Right lobe of liver (tissue), 6 donors: ENCODE data around the gene GOLPH3. TPM values are rescaled to one million over a fixed set of nuclear protein-coding genes. Genes with fewer than 3 reads are reported as not detected.

Experiments
- ATAC-seq, 4 donors: fragments of 200-7000 bp; cut with Tn5 transposase; one replicate each; pipeline ENCODE4 v1.9.1; 2020; ENCODE audit warnings: mild to moderate bottlenecking in 4 of 4, moderate library complexity in 4 of 4
- DNase-seq, 3 donors: peaks; one replicate each; pipeline ENCODE4 v3.0.0-alpha.2; 2020
- H3K27ac ChIP-seq, 3 donors: fragments of 200-600 bp; one replicate each; pipeline ENCODE4 v1.8.0; 2022
- H3K27me3 ChIP-seq, 2 donors: fragments of 200-600 bp; one replicate each; pipeline ENCODE4 v1.8.0; 2022
- H3K36me3 ChIP-seq, 4 donors: fragments of 200-600 bp; sonication (generic) in 1 of 4; one replicate each; pipeline versions ENCODE4 v1.5.1 to v1.8.0; 2017 to 2022; ENCODE audit warnings: control low read depth in 1 of 4
- H3K4me1 ChIP-seq, 4 donors: fragments of 200-600 bp; sonication (generic) in 1 of 4; one replicate each; pipeline versions ENCODE4 v1.5.1 to v1.8.0; 2017 to 2022; ENCODE audit warnings: control low read depth in 1 of 4
- H3K4me3 ChIP-seq, 3 donors: fragments of 200-600 bp; one replicate each; pipeline ENCODE4 v1.8.0; 2022
- H3K9me3 ChIP-seq, 4 donors: fragments of 200-600 bp; sonication (generic) in 1 of 4; one replicate each; pipeline versions ENCODE4 v1.5.1 to v1.8.0; 2017 to 2022; ENCODE audit warnings: control low read depth in 1 of 4
- CTCF ChIP-seq, 4 donors: fragments of 200-600 bp in 3 of 4; fragments of 450-650 bp in 1 of 4; IDR thresholded peaks; one replicate each; pipeline versions ENCODE4 v1.5.1 to v1.8.0; 2016 to 2022; ENCODE audit warnings: antibody characterized with exemption in 4 of 4, mild to moderate bottlenecking in 2 of 4
- POLR2A ChIP-seq: fragments of 450-650 bp; IDR thresholded peaks from one replicate; pipeline ENCODE4 v1.6.1; 2017; ENCODE audit warnings: antibody characterized with exemption, mild to moderate bottlenecking
- WGBS: methylation state at CpG from one replicate; pipeline ENCODE4 v1.1.6; 2018; ENCODE audit warnings: low coverage, low lambda C conversion rate; ENCODE audit not compliant: insufficient coverage; ENCODE audit errors: missing lambda C conversion rate; 5-methylcytosine and 5-hydroxymethylcytosine counted together
- intact Hi-C, 2 donors: fragments of 100-400 bp; cut with DNase I; formaldehyde crosslinking; loops; one replicate each; pipeline versions ENCODE4 v1.11.2 to v1.14.1; 2022
- total RNA-seq, 6 experiments: library from RNA; depleted of rRNA in 2 of 6; stranded (reverse); fragments of >200 nt in 2 of 6; fragmentation: NEBNext Ultra II Directional in 3 of 6; extraction: Animal tissue kit (Norgen Biotek cat#: 25700) in 3 of 6; gene quantifications; one replicate each; pipeline versions ENCODE4 v1.1.0 to v1.2.4, GENCODE V29; 2016 to 2023
- donor health status: DM: no; HTN: yes; CAD: no.
- donor health status: DM: no; HTN: no; CAD: no.
- donor health status: DM: no; HTN: no; CAD: no.
- donor health status: DM: no; HTN: yes; CAD: no.
- donor health status: DM: no; HTN: yes; CAD: no.

Gene GOLPH3
- total RNA-seq, 6 experiments from 2014 or later, result 59.1 to 141 (median 95.9) TPM

GRCh38 chr5:32116574-32117313 is 57.4 kb downstream of the GOLPH3 start:
- no peak for ATAC-seq
- intact Hi-C loops, result no loop called here
- Histone ChIP-seq H3K4me3 (no peak overlapping the region), H3K27ac (no peak overlapping the region), H3K9me3 (no peaks in the 10 kb centered on the region), H3K4me1 (no peaks in the 10 kb centered on the region), H3K27me3 (no peaks in the 10 kb centered on the region), H3K36me3 (peaks cover 6 to 14% (median 8%) of the 10 kb centered on the region in 4 donors)
- TF ChIP-seq CTCF (IDR thresholded peaks at IDR 0.05) (no peak), POLR2A (no peak)
- 89% methylated on average over 2 of the region's 4 CpGs for WGBS
- no peak for DNase-seq

DNA sequence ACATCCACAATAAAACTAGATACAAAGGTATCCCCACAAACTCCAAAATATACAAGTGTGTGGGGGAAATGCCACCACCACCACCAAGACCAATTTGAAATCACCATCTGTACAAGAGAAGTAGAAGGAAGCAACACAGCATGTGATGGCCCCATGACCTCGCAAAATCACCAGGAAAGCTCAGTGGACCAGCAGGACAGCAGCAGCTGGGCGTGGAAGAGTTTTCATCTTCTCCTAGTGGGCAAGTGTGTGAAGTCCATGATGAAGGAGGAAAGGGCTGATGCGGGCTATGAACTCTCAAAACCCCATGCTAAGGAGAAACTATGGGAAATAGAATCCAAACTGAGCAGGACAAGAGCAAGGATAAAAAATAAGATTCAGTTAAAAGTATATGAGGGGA is 58.1 kb downstream of the GOLPH3 start:
- no peak for ATAC-seq
- H3K4me1 ChIP-seq, result no peaks in the 10 kb centered on the region
- H3K27ac ChIP-seq, result no peak overlapping the region
- intact Hi-C loops, result no loop called here
- H3K4me3 ChIP-seq, result no peak overlapping the region
- DNase-seq, result no peak
- H3K36me3 ChIP-seq, result peaks cover 1 to 20% (median 9%) of the 10 kb centered on the region in 4 donors
- WGBS, result 80% methylated on average over 3 of the region's 3 CpGs
- no peak for TF ChIP-seq CTCF (IDR thresholded peaks at IDR 0.05)
- no peak for TF ChIP-seq POLR2A
- H3K27me3 ChIP-seq, result no peaks in the 10 kb centered on the region
- H3K9me3 ChIP-seq, result no peaks in the 10 kb centered on the region

- WGBS, result 74% methylated on average over 5 of the region's 5 CpGs
These were observed 63.9 kb downstream of the GOLPH3 start for GRCh38 chr5:32110111-32110696.

GRCh38 chr5:32109236-32109635 is 64.9 kb downstream of the GOLPH3 start:
- Histone ChIP-seq H3K36me3 (peaks cover 0 to 80% (median 21%) of the 10 kb centered on the region in 4 donors), H3K4me3 (no peak overlapping the region), H3K9me3 (no peaks in the 10 kb centered on the region), H3K27me3 (no peaks in the 10 kb centered on the region), H3K27ac (no peak overlapping the region), H3K4me1 (no peaks in the 10 kb centered on the region)
- TF ChIP-seq CTCF (IDR thresholded peaks at IDR 0.05) (no peak), POLR2A (no peak)
- intact Hi-C loops, result no loop called here
- ATAC-seq (peak in 1 of 4 donors; percentile 17), DNase-seq (no peak)
- 83% methylated on average over 10 of the region's 10 CpGs for whole genome bisulfite sequencing

More at GRCh38 chr5:32110111-32110696, 63.9 kb downstream of the GOLPH3 start:
- no peak for DNase-seq
- Histone ChIP-seq H3K9me3 (no peaks in the 10 kb centered on the region), H3K27me3 (no peaks in the 10 kb centered on the region), H3K4me3 (no peak overlapping the region), H3K27ac (no peak overlapping the region), H3K4me1 (no peaks in the 10 kb centered on the region), H3K36me3 (peaks cover 0 to 70% (median 21%) of the 10 kb centered on the region in 4 donors)
- TF ChIP-seq CTCF (IDR thresholded peaks at IDR 0.05), result no peak
- TF ChIP-seq POLR2A, result no peak
- intact Hi-C loops, result no loop called here
- no peak for ATAC-seq
